Ureter (tissue), 1 donor: ENCODE results near the gene GALNT10. TPM values are rescaled to one million over a fixed set of nuclear protein-coding genes. Genes with fewer than 3 reads are reported as not detected.
A peak's percentile ranks its signal among the peaks of the same experiment; 100 is the strongest.

Experiments
- DNase-seq: peaks from one replicate; pipeline ENCODE4 v3.0.0-alpha.2; 2020; ENCODE audit warnings: low spot score
- total RNA-seq: library from RNA; stranded (reverse); gene quantifications from one replicate; pipeline ENCODE4 v1.2.4, GENCODE V29; 2023
- donor health status: DM: yes; HTN: yes; CAD: no.

GALNT10 gene
- total RNA-seq, 1 donor from 2014 or later = 26.0 TPM

DNA sequence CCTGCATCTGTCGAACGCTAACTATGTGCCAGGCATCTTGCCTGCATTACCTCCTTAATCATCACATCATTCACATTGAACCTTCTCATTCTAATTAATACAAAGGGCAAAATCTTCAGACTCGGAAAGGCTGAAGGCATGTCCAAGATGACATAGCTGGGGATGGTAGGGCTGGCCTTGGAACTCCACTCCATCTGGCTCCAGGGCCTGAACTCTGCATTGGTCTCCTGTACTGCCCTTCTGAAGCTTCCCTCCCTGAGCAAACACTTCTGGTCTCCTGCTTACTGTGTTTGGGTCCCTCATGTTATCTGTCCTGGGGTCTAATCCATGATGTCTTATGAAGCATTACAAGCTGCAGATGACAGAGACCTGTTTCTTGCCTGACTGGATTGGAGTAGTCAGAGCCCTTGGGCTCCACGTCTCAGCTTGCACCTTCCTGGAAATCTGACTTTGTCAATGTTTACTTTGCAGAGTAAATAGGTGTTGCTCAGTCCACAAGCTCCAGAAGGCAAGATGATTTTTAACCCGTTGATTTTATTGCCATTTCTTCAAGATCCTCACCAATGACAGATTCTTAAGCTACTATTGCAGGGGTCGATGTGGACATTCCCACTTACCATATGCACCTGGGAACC is 106.1 kb downstream of the GALNT10 start:
- DNase-seq = peak; percentile 52

DNA sequence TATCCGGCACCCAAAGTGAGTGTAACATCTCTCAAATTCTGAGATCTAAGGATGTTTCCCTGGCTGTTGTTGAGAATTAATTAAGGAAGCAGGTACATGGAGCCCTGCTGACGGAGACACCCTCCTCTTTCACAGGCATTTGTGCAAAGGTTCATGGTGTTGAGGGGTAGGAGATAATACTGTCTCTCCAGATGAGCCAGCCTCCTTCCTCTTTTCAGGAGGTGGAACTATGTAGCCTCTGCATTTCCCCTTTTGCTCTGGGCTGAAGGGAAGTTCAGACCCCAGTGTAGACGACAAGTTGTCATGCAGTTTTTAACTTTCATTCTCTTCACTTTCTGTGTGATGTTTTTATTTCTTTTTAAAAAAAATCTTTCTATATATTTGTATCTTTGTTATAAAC is 107.5 kb downstream of the GALNT10 start:
- DNase-seq = no peak

DNA sequence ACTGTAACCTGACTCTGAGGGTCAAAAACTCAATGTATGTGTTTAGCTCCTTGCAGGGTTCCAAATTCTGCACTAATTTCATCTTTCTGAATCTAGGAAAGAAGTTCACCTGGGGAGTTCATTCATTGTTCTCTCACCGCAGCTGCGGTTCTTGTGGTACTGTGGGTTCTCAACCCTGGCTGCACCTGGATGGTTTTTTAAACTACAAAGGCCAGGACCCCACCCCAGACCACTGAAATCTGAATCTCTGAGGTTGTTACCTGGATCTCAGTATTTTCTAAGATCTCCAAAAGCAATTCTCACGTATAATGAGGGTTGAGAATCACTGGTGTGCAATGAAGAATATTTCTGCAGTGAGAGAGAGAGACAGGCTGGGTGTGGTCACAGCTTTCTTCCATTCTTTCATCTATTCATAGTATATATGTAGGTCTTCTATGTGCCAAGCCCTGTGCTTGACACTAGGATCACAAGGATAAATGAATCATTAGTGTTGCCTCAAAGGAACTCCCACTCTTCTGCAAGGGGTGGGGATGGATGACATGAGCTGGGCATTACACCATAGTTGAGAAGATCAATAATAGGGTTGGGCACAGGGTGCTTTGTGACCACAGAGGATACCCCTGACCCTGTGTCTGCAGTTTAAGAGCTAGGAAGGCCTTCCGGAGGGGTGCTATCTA is 109.8 kb downstream of the GALNT10 start:
- DNase-seq = no peak

DNA sequence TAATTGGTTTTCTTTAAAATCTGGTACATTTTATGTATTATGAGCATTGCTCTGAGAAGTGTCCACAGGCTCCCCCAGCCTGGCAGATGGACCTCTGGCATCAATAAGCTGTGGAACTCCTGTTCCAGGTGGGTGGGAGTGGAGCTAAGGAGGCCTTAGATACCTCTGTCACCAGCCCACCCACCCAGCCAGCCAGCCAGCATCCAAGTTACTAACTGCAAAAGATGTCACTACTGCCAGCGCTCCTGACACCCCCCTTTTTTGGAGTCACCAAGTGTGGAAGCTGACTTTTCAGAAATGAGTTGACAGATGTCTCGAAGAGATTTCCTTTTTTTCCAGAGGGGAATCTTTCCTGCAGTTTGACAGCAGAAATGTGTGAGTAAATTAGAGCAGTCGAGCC is 111.2 kb downstream of the GALNT10 start:
- DNase-seq = no peak

DNA sequence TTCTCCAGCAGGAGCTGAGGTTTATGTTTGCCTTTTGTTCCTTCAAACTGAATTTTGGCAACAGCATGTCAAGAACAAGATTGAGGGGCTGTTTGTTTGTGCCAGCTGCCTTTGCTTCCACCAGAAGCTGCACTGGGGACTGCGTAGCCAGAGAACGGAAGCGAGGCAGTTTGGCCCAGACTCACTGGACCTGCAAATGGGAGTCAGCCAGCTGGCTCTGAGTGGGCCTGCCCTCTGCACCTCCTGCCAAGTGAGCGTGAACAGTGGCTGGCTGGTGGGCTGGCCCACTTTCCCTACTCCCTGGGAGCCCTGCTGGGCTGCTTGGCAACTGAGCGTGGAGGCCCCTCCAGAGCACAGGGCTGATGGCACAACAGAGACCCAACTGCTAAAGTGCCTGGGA is 111.6 kb downstream of the GALNT10 start:
- DNase-seq = no peak

GRCh38 chr5:154303133-154303532 is 112.6 kb downstream of the GALNT10 start:
- no peak for DNase-seq

GRCh38 chr5:154308443-154309370 is 118.2 kb downstream of the GALNT10 start:
- no peak for DNase-seq

- DNase-seq = no peak
Measured at GRCh38 chr5:154309371-154309745, 118.8 kb downstream of the GALNT10 start.

GRCh38 chr5:154309805-154310204 is 119.3 kb downstream of the GALNT10 start:
- no peak for DNase-seq

DNA sequence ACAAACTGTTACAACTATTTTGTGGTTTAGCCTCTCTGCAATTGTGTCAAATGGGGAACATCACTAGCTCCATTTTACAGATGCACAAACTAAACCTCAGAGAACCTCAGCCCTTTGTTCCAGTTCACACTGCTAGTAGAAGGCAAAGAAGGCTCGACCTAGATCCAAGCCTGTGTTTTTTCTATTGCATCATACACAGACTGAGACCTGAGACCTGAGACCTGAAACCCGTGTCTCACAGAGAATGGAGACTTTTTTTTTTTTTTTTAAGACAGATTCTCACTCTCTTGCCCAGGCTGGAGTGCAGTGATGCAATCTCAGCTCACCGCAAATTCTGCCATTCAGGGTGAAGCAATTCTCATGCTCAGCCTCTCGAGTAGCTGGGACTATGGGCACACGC is 120.8 kb downstream of the GALNT10 start:
- no peak for DNase-seq

GRCh38 chr5:154312000-154312399 is 121.5 kb downstream of the GALNT10 start:
- DNase-seq = no peak

- no peak for DNase-seq
Measured at GRCh38 chr5:154312576-154312975, 122.0 kb downstream of the GALNT10 start.

- no peak for DNase-seq
Measured at GRCh38 chr5:154313360-154314017, 123.0 kb downstream of the GALNT10 start.

DNA sequence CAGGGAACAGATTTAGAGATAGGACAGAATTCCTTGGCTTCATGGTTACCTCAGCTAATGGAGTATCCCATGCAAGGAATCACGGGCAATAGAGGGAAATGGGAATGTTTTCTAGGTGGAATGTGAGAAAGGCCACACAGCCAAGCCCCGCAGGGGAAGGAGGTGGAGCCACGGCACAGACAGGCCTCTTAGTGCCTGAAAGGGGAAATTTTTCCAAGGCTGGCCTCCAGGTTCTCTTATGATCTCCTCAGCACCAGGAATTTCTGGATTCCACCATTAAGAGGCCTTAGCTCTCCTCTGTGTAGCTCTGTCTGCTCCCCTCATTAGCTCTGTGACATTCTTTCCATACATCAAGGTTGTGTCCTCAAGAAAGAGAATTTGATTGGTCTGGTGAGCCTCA is 124.7 kb downstream of the GALNT10 start:
- no peak for DNase-seq

DNA sequence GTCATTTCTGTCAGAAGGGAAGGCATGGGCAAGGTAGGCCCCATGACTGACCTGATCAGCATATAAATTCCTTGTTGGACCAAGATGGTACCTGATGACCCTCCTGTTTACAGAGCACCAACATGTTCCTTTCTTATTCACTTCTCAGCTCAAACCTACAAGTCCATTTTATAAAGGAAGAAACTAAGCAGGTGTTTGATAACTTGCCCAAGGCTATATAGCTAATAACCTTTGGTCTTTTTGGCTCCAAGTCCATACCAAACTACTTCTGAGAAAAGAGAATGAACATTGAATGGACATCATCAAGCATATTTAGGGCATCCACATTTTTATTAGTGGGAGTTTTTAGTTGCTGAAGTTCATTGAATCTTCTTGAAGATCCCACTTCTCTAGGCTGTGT is 125.2 kb downstream of the GALNT10 start:
- DNase-seq = no peak

DNA sequence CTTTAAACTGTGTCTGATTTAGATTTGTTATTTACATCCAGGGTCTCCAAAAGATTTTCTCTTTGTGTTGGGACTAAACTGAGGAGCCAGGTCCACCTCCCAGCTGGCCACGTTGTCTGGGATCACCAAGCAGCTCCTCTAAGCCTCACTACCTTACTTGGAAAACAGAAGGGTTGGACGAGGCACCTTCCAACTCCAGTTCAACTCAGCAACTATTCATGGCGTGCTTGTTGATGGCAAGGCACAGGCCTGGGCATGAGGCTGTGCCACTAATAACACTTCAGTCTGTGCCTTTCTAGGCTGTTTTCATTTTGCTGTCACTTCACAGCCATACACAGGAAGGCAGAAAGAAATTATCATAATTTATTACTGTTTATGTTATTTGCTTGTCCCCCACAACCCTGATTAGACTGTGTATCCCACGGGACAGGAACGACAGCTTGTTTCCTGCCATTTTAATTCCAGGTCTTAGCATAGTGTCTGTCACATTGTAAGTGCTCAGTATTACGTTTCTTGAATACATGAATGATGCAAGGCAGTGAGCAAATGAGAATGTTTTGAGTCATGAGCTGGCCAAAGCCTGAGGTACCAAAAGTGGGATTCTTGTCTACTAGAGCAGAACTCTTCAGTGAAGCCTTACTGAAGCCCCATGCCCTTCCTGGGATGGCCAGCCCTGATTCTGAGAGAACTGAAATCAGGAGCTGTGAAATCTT is 125.8 kb downstream of the GALNT10 start:
- no peak for DNase-seq

GRCh38 chr5:154317916-154318315 is 127.4 kb downstream of the GALNT10 start:
- no peak for DNase-seq

DNA sequence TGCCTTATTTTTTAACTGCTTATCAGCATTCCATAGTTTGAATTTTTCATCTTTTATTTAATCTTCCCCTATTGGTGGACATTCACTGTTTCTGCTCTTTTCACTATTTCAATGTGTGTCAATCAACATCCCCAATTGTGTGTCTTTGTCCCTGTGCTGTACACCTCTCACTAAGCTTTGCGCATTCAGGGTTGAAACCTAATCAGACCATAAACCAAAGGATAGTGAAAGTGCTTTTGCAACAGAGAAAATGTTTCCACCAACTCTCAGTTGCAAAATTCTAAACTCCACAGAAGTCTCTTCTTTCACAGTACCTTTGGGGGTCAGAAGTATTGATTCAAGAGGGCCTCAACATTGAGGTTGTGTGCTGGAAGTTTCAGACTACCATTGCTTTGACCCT is 128.2 kb downstream of the GALNT10 start:
- no peak for DNase-seq

DNA sequence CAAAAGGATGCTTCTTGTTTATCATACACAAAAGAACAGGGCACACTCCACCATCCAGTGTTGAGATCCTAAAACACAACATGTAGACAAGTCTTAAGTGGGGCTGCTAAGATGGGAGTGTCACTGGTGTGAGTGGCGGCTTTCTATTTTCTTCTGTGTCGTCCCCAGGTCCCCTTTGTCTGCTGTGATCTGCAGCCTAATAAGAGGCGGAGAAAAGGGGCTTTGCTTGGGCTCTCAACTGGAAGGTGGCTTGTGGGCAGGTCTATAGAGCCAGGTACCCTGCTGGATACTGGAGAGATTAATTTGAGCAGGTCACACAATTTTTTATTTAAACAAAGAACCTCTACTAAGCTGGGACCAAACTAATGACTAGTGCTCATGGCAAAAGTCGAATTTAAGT is 129.2 kb downstream of the GALNT10 start:
- no peak for DNase-seq

- DNase-seq = no peak
Measured at GRCh38 chr5:154320224-154321089, 129.9 kb downstream of the GALNT10 start.

DNA sequence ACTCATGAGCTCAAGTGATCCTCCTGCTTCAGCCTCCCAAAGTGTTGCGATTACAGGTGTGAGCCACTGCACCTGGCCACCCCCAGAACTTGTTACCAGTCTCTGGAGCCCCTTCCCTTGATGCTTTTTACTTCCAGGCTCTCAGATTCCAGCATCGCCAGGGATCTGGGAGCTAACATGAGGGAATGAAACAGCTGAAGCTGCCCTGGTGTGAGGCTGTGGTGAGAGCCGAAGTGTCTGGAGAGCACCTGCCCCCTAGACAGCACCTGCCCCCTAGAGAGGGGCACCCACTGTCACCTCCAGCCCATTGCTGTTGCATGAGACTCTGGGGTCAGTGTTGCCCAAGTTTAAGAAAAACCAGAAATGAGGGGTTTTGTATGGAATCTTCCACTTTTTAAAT is 131.0 kb downstream of the GALNT10 start:
- no peak for DNase-seq
